ENCODE measurements around the gene TBK1. TPM values are rescaled to one million over a fixed set of nuclear protein-coding genes. Genes with fewer than 3 reads are reported as not detected.

Gene TBK1
- total and polyA plus RNA-seq, 11 donors, result 7.8 to 16.9 (median 10.9) TPM

DNA sequence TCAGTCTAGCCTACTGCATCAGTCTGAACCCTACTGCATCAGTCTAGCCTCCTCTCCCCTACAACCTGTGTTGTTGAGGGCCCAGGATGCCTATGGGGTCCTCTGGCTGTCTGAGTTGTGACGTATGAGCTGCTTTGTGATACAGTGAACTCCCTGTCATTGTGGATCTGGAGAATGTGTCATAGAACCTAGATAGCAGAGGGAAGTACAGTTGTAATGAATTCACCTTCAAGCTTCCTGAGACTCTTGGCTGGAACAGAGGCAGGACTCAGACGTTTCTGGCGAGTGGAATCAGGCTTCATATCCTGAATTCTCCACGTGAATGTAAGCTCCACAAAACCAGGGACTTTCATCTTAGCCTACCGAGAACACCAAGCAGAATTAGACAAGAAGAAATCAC, 17.0 kb downstream of the TBK1 start:
- intact Hi-C loops (cut with DNase I), result no loop called here
- Histone ChIP-seq H3K9me3 (no peaks in the 10 kb centered on the region), H3K36me3 (peaks cover 0 to 99% (median 94%) of the 10 kb centered on the region in 9 donors), H3K4me3 (no peak overlapping the region), H3K4me1 (peaks cover 0 to 24% (median 12%) of the 10 kb centered on the region in 12 donors), H3K27ac (no peak overlapping the region), H3K27me3 (no peaks in the 10 kb centered on the region)
- TF ChIP-seq POLR2A (IDR thresholded peaks at IDR 0.05), result no peak
- TF ChIP-seq, protein P1, sequence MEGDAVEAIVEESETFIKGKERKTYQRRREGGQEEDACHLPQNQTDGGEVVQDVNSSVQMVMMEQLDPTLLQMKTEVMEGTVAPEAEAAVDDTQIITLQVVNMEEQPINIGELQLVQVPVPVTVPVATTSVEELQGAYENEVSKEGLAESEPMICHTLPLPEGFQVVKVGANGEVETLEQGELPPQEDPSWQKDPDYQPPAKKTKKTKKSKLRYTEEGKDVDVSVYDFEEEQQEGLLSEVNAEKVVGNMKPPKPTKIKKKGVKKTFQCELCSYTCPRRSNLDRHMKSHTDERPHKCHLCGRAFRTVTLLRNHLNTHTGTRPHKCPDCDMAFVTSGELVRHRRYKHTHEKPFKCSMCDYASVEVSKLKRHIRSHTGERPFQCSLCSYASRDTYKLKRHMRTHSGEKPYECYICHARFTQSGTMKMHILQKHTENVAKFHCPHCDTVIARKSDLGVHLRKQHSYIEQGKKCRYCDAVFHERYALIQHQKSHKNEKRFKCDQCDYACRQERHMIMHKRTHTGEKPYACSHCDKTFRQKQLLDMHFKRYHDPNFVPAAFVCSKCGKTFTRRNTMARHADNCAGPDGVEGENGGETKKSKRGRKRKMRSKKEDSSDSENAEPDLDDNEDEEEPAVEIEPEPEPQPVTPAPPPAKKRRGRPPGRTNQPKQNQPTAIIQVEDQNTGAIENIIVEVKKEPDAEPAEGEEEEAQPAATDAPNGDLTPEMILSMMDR (IDR thresholded peaks at IDR 0.05), result no peak
- no peak for DNase-seq
- peak in 2 of 4 donors; percentile 21 to 55 for ATAC-seq
- WGBS, 4 donors, result 30 to 48% (median 46%) methylated on average over 4 to 5 of the region's 5 CpGs

DNA sequence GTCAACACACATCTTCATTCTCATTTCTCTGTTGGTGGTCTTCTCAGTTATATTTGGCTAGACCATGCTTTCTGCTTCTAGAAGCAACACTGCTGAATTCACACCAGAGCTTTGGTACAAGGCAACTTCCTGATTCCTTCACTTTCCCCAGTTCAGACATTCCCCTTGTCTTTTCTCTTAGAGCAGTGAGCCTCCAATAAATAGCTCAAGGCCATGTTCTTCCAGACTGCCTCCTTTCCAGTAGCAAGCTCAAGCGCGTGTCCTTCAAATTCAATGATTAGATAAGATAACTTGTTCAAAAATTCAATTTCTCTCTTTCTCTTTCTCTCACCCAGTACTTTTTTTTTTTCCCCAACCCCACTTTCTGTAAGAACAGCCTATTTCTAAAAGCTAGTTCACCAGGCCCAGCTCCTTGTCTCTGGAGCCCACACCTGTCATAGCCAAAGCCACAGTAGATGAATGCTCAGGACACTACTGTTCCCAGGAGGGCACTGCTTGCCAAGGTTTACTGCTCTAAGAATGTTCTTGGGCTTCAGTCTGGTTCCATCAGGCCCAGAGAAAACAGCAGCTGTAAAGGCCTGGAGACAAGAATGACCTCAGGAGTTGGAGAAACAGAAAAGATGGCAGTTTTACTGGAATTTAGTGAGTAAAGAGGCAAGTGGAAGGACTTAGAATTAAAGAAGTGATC, 17.7 kb downstream of the TBK1 start:
- peak; percentile 67 to 79 (median 75) for ATAC-seq
- 72 to 87% (median 79%) methylated on average over 2 of the region's 2 CpGs for WGBS, 4 donors
- no peak for DNase-seq
- H3K27ac ChIP-seq, result peak overlapping the region in 4 of 12 donors; percentile 15 to 36 (median 20)
- peaks cover 0 to 24% (median 12%) of the 10 kb centered on the region in 12 donors for H3K4me1 ChIP-seq
- no peak for TF ChIP-seq POLR2A (IDR thresholded peaks at IDR 0.05)
- TF ChIP-seq, protein P1 (IDR thresholded peaks at IDR 0.05), result no peak
- intact Hi-C loops (cut with DNase I), result no loop called here
- peaks cover 0 to 99% (median 94%) of the 10 kb centered on the region in 9 donors for H3K36me3 ChIP-seq
- H3K27me3 ChIP-seq, result no peaks in the 10 kb centered on the region
- no peak overlapping the region for H3K4me3 ChIP-seq
- H3K9me3 ChIP-seq, result no peaks in the 10 kb centered on the region

DNA sequence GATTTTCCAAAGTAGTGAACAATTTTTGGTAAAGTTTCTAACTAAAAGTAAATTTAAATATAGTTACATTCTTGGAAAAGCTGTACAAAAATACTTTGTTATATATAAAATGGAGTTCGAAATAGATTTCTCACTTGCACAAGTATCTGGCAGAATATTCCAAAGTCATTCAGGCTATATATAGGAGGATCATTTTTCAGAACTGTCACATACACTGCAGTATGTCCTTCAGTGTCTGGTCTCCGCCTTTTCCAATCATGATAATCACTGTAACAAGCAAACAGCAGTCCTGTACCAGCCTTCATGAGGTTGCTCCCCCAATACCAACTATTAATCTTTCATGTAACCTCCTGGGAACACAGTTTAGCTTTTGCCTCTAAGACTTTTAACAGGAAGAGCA, 18.6 kb downstream of the TBK1 start:
- WGBS, 4 donors, result 50 to 70% (median 57%) methylated on average over 2 of the region's 2 CpGs
- peaks cover 0 to 99% (median 94%) of the 10 kb centered on the region in 9 donors for H3K36me3 ChIP-seq
- intact Hi-C loops (cut with DNase I), result no loop called here
- H3K9me3 ChIP-seq, result peaks cover 0 to 4% (median 0%) of the 10 kb centered on the region in 12 donors
- H3K27me3 ChIP-seq, result no peaks in the 10 kb centered on the region
- H3K4me1 ChIP-seq, result peaks cover 0 to 24% (median 12%) of the 10 kb centered on the region in 12 donors
- TF ChIP-seq, protein P1 (IDR thresholded peaks at IDR 0.05), result no peak
- no peak overlapping the region for H3K4me3 ChIP-seq
- DNase-seq, result no peak
- peak overlapping the region in 1 of 12 donors; percentile 19 for H3K27ac ChIP-seq
- ATAC-seq, result peak in 3 of 4 donors; percentile 48 to 56 (median 53)

DNA sequence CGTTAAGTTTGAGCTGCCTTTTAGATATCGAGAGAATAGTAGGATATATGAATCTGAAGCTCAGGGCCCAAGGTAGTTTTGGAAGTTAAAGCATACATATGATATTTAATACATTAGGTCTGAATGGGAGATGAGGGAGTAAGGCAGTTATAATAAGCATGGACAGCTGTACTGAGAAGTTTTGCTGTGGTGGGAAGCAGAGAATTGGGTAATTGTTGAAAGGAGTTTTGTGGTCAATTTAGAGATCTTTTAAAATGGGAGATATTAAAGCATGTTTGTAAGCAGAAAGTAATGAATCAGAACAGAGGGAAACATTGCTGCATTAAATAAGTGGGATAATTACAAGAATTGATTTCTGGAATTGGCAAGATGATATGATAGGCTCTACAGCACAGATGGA, 21.3 kb downstream of the TBK1 start:
- H3K27ac ChIP-seq, result no peak overlapping the region
- peaks cover 0 to 92% (median 84%) of the 10 kb centered on the region in 9 donors for H3K36me3 ChIP-seq
- H3K4me3 ChIP-seq, result no peak overlapping the region
- WGBS, 4 donors, result 82 to 99% (median 95%) methylated on average over 2 of the region's 2 CpGs
- intact Hi-C loops (cut with DNase I), result no loop called here
- peaks cover 0 to 20% (median 5%) of the 10 kb centered on the region in 12 donors for H3K9me3 ChIP-seq
- peaks cover 0 to 24% (median 12%) of the 10 kb centered on the region in 12 donors for H3K4me1 ChIP-seq
- DNase-seq (no peak), ATAC-seq (no peak)
- TF ChIP-seq, protein P1 (IDR thresholded peaks at IDR 0.05), result no peak
- TF ChIP-seq POLR2A (IDR thresholded peaks at IDR 0.05), result no peak
- H3K27me3 ChIP-seq, result no peaks in the 10 kb centered on the region
